ENCODE results near the gene PLXNB1.

DNA sequence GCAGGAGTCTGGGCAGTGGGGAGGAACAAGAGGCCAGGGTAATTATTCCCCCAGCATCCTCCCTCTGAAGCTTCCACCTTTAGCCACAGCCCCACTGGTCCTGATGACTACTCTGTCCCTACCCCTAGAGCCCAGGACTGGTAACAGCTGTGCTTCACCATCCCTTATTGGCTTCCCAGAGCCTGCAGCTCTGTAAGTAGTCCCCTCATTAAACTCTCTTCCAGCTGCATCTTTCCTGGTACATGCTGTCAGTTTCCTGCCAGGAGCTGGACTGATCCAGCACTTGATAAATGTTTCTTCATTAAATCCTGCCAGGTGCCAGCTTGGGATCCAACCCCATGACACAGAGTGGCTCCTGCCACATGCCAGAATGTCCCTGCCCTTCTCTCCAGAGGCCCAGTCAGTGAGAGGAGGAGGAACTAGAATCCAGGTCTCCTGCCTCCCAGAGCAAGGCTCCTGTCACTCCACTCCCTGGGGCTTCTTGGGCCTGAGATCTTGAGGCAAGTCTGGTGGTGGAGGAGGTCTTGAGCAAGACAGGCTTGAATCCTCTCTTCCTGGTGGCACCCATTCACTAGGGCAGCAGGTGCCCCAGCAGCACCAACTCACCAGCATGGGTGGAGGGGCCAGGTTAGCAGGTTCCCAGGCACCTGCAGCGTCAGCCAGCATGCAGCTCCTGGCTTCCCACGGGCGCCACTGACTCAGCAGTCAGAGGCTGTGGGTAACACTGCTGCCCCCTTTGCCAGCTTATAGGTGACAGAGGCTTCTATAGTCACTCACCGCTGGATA, 30.3 kb downstream of the PLXNB1 start:
- TF ChIP-seq, protein P1, sequence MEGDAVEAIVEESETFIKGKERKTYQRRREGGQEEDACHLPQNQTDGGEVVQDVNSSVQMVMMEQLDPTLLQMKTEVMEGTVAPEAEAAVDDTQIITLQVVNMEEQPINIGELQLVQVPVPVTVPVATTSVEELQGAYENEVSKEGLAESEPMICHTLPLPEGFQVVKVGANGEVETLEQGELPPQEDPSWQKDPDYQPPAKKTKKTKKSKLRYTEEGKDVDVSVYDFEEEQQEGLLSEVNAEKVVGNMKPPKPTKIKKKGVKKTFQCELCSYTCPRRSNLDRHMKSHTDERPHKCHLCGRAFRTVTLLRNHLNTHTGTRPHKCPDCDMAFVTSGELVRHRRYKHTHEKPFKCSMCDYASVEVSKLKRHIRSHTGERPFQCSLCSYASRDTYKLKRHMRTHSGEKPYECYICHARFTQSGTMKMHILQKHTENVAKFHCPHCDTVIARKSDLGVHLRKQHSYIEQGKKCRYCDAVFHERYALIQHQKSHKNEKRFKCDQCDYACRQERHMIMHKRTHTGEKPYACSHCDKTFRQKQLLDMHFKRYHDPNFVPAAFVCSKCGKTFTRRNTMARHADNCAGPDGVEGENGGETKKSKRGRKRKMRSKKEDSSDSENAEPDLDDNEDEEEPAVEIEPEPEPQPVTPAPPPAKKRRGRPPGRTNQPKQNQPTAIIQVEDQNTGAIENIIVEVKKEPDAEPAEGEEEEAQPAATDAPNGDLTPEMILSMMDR (IDR thresholded peaks at IDR 0.05; ENCODE audit: low read length), result no peak
- no peak for TF ChIP-seq EZH2 (IDR thresholded peaks at IDR 0.05; ENCODE audit: borderline replicate concordance, low read length)
